Measurements from ENCODE around the gene STK31.

DNA sequence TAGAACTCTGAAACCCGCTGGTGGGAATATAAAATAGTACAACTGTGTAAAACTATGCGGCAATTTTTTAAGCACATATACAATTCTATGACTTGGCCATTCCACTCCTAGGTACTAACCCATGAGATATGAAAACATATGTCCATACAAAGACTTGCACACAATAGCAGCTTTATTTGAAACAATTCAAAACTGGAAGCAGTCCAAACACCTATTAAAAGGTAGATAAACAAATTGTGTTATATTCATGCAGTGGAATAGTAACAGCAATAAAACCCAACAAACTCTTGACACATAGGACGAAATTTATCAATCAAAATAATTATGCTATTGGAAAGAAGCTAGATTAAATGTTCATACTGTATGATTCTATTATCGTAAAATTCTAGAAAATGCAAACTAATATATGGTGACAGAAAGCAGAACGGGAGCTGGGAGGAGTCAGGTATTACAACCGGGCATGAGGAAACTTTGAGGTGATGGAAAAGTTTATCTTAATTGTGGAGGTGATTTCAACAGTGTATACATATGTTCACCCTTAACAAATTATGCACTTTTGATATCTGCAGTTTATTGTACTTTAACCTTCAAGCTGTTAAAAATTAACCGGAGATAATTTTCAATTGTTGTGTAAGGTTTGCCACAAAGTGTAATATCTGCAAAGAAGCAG, 803 bp upstream of the STK31 start:
- TF ChIP-seq, protein P1, sequence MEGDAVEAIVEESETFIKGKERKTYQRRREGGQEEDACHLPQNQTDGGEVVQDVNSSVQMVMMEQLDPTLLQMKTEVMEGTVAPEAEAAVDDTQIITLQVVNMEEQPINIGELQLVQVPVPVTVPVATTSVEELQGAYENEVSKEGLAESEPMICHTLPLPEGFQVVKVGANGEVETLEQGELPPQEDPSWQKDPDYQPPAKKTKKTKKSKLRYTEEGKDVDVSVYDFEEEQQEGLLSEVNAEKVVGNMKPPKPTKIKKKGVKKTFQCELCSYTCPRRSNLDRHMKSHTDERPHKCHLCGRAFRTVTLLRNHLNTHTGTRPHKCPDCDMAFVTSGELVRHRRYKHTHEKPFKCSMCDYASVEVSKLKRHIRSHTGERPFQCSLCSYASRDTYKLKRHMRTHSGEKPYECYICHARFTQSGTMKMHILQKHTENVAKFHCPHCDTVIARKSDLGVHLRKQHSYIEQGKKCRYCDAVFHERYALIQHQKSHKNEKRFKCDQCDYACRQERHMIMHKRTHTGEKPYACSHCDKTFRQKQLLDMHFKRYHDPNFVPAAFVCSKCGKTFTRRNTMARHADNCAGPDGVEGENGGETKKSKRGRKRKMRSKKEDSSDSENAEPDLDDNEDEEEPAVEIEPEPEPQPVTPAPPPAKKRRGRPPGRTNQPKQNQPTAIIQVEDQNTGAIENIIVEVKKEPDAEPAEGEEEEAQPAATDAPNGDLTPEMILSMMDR (IDR thresholded peaks at IDR 0.05; ENCODE audit: extremely low read depth in 1 of 2, insufficient read depth in 1 of 2, low read depth in 1 of 2, low read length in 2 of 2), result no peak
- TF ChIP-seq POLR2A (IDR thresholded peaks at IDR 0.05; ENCODE audit: low read depth, low read length) (no peak), MYC (IDR thresholded peaks at IDR 0.05; ENCODE audit: low read depth, low read length) (no peak), POLR2AphosphoS5 (IDR thresholded peaks at IDR 0.05; ENCODE audit: insufficient read depth, low read depth, low read length) (no peak)
